Measurements from ENCODE around the gene COG5.

Gene COG5

GRCh38 chr7:107450970-107451369 lies 112.8 kb downstream of the COG5 start:
- Histone ChIP-seq H2BK12ac (ENCODE audit: low read length) (no peak overlapping the region), H3K79me2 (ENCODE audit: control insufficient read depth, insufficient read depth, low read length, poor library complexity) (no peaks in the 10 kb centered on the region), H3K79me1 (ENCODE audit: low read length) (no peaks in the 10 kb centered on the region), H2BK120ac (ENCODE audit: insufficient read depth, low read length, poor library complexity) (no peak overlapping the region), H4K8ac (ENCODE audit: low read depth, low read length) (no peak overlapping the region), H2AFZ (ENCODE audit: insufficient read depth, low read length, poor library complexity) (no peak overlapping the region), H3K9ac (ENCODE audit: low read length) (no peak overlapping the region), H3K27ac (ENCODE audit: low read depth, low read length) (no peak overlapping the region), H2AK5ac (ENCODE audit: low read length) (no peak overlapping the region), H3K9me3 (ENCODE audit: insufficient read depth, low read depth, low read length) (no peaks in the 10 kb centered on the region), H3K4me1 (ENCODE audit: control insufficient read depth in 1 of 2, insufficient read depth in 2 of 2, low read length in 2 of 2) (no peaks in the 10 kb centered on the region), H3K27me3 (ENCODE audit: insufficient read depth, low read length) (no peaks in the 10 kb centered on the region), H3K23ac (ENCODE audit: low read length) (no peak overlapping the region), H3K18ac (ENCODE audit: low read length) (no peak overlapping the region), H3K4ac (ENCODE audit: low read depth, low read length) (no peak overlapping the region), H2BK5ac (ENCODE audit: low read depth, low read length, poor library complexity) (no peak overlapping the region), H3K14ac (ENCODE audit: low read length) (no peak overlapping the region), H3K4me2 (ENCODE audit: low read length) (no peak overlapping the region), H3K4me3 (ENCODE audit: low read depth, low read length) (no peak overlapping the region), H3K36me3 (ENCODE audit: control insufficient read depth in 1 of 2, insufficient read depth in 2 of 2, low read length in 2 of 2) (no peaks in the 10 kb centered on the region), H4K91ac (ENCODE audit: low read depth, low read length) (no peak overlapping the region), H4K12ac (ENCODE audit: low read depth, low read length) (no peak overlapping the region)
- no CpG with 5 or more reads among the region's 1 CpG for WGBS (ENCODE audit: extremely low coverage, insufficient coverage, insufficient read length)
- no peak for DNase-seq

GRCh38 chr7:107446988-107447387 lies 116.7 kb downstream of the COG5 start:
- no CpG with 5 or more reads among the region's 1 CpG for WGBS (ENCODE audit: extremely low coverage, insufficient coverage, insufficient read length)
- H3K4ac ChIP-seq (ENCODE audit: low read depth, low read length), result no peak overlapping the region
- H3K79me2 ChIP-seq (ENCODE audit: control insufficient read depth, insufficient read depth, low read length, poor library complexity), result no peaks in the 10 kb centered on the region
- H3K4me3 ChIP-seq (ENCODE audit: low read depth, low read length), result no peak overlapping the region
- H3K9ac ChIP-seq (ENCODE audit: low read length), result no peak overlapping the region
- no peaks in the 10 kb centered on the region for H3K79me1 ChIP-seq (ENCODE audit: low read length)
- no peak overlapping the region for H2AK5ac ChIP-seq (ENCODE audit: low read length)
- H4K91ac ChIP-seq (ENCODE audit: low read depth, low read length), result no peak overlapping the region
- H4K8ac ChIP-seq (ENCODE audit: low read depth, low read length), result no peak overlapping the region
- no peak overlapping the region for H2BK12ac ChIP-seq (ENCODE audit: low read length)
- no peak overlapping the region for H2AFZ ChIP-seq (ENCODE audit: insufficient read depth, low read length, poor library complexity)
- H2BK5ac ChIP-seq (ENCODE audit: low read depth, low read length, poor library complexity), result no peak overlapping the region
- H3K14ac ChIP-seq (ENCODE audit: low read length), result no peak overlapping the region
- H3K4me1 ChIP-seq (ENCODE audit: control insufficient read depth in 1 of 2, insufficient read depth in 2 of 2, low read length in 2 of 2), result no peaks in the 10 kb centered on the region
- no peak overlapping the region for H3K18ac ChIP-seq (ENCODE audit: low read length)
- H4K12ac ChIP-seq (ENCODE audit: low read depth, low read length), result no peak overlapping the region
- no peak overlapping the region for H3K23ac ChIP-seq (ENCODE audit: low read length)
- no peaks in the 10 kb centered on the region for H3K27me3 ChIP-seq (ENCODE audit: insufficient read depth, low read length)
- no peak for DNase-seq
- no peaks in the 10 kb centered on the region for H3K36me3 ChIP-seq (ENCODE audit: control insufficient read depth in 1 of 2, insufficient read depth in 2 of 2, low read length in 2 of 2)
- H2BK120ac ChIP-seq (ENCODE audit: insufficient read depth, low read length, poor library complexity), result no peak overlapping the region
- no peaks in the 10 kb centered on the region for H3K9me3 ChIP-seq (ENCODE audit: insufficient read depth, low read depth, low read length)
- no peak overlapping the region for H3K27ac ChIP-seq (ENCODE audit: low read depth, low read length)
- H3K4me2 ChIP-seq (ENCODE audit: low read length), result no peak overlapping the region

GRCh38 chr7:107446531-107446930 lies 117.2 kb downstream of the COG5 start:
- H3K4ac ChIP-seq (ENCODE audit: low read depth, low read length), result no peak overlapping the region
- no peak overlapping the region for H2AFZ ChIP-seq (ENCODE audit: insufficient read depth, low read length, poor library complexity)
- H3K79me2 ChIP-seq (ENCODE audit: control insufficient read depth, insufficient read depth, low read length, poor library complexity), result no peaks in the 10 kb centered on the region
- no peak overlapping the region for H2BK12ac ChIP-seq (ENCODE audit: low read length)
- H3K18ac ChIP-seq (ENCODE audit: low read length), result no peak overlapping the region
- no peaks in the 10 kb centered on the region for H3K27me3 ChIP-seq (ENCODE audit: insufficient read depth, low read length)
- no peak overlapping the region for H3K27ac ChIP-seq (ENCODE audit: low read depth, low read length)
- no peaks in the 10 kb centered on the region for H3K36me3 ChIP-seq (ENCODE audit: control insufficient read depth in 1 of 2, insufficient read depth in 2 of 2, low read length in 2 of 2)
- H4K91ac ChIP-seq (ENCODE audit: low read depth, low read length), result no peak overlapping the region
- no peak overlapping the region for H4K8ac ChIP-seq (ENCODE audit: low read depth, low read length)
- H3K4me3 ChIP-seq (ENCODE audit: low read depth, low read length), result no peak overlapping the region
- H3K14ac ChIP-seq (ENCODE audit: low read length), result no peak overlapping the region
- no peak overlapping the region for H3K9ac ChIP-seq (ENCODE audit: low read length)
- H2BK5ac ChIP-seq (ENCODE audit: low read depth, low read length, poor library complexity), result no peak overlapping the region
- no peaks in the 10 kb centered on the region for H3K79me1 ChIP-seq (ENCODE audit: low read length)
- H4K12ac ChIP-seq (ENCODE audit: low read depth, low read length), result no peak overlapping the region
- no CpG with 5 or more reads among the region's 1 CpG for WGBS (ENCODE audit: extremely low coverage, insufficient coverage, insufficient read length)
- no peak overlapping the region for H3K4me2 ChIP-seq (ENCODE audit: low read length)
- H2BK120ac ChIP-seq (ENCODE audit: insufficient read depth, low read length, poor library complexity), result no peak overlapping the region
- no peak overlapping the region for H2AK5ac ChIP-seq (ENCODE audit: low read length)
- no peaks in the 10 kb centered on the region for H3K9me3 ChIP-seq (ENCODE audit: insufficient read depth, low read depth, low read length)
- no peaks in the 10 kb centered on the region for H3K4me1 ChIP-seq (ENCODE audit: control insufficient read depth in 1 of 2, insufficient read depth in 2 of 2, low read length in 2 of 2)
- DNase-seq, result no peak
- H3K23ac ChIP-seq (ENCODE audit: low read length), result no peak overlapping the region

- H3K14ac ChIP-seq (ENCODE audit: low read length), result no peak overlapping the region
- no peak overlapping the region for H2AFZ ChIP-seq (ENCODE audit: insufficient read depth, low read length, poor library complexity)
- no peak overlapping the region for H3K4ac ChIP-seq (ENCODE audit: low read depth, low read length)
- H2BK120ac ChIP-seq (ENCODE audit: insufficient read depth, low read length, poor library complexity), result no peak overlapping the region
- no peak for DNase-seq
- no CpG with 5 or more reads among the region's 1 CpG for WGBS (ENCODE audit: extremely low coverage, insufficient coverage, insufficient read length)
- H3K27ac ChIP-seq (ENCODE audit: low read depth, low read length), result no peak overlapping the region
- no peak overlapping the region for H3K4me2 ChIP-seq (ENCODE audit: low read length)
- H3K9me3 ChIP-seq (ENCODE audit: insufficient read depth, low read depth, low read length), result no peaks in the 10 kb centered on the region
- no peak overlapping the region for H2AK5ac ChIP-seq (ENCODE audit: low read length)
- H3K18ac ChIP-seq (ENCODE audit: low read length), result no peak overlapping the region
- H3K4me1 ChIP-seq (ENCODE audit: control insufficient read depth in 1 of 2, insufficient read depth in 2 of 2, low read length in 2 of 2), result no peaks in the 10 kb centered on the region
- H4K12ac ChIP-seq (ENCODE audit: low read depth, low read length), result no peak overlapping the region
- H2BK5ac ChIP-seq (ENCODE audit: low read depth, low read length, poor library complexity), result no peak overlapping the region
- H3K9ac ChIP-seq (ENCODE audit: low read length), result no peak overlapping the region
- H3K27me3 ChIP-seq (ENCODE audit: insufficient read depth, low read length), result no peaks in the 10 kb centered on the region
- H4K91ac ChIP-seq (ENCODE audit: low read depth, low read length), result no peak overlapping the region
- H3K4me3 ChIP-seq (ENCODE audit: low read depth, low read length), result no peak overlapping the region
- no peaks in the 10 kb centered on the region for H3K79me1 ChIP-seq (ENCODE audit: low read length)
- H2BK12ac ChIP-seq (ENCODE audit: low read length), result no peak overlapping the region
- H3K79me2 ChIP-seq (ENCODE audit: control insufficient read depth, insufficient read depth, low read length, poor library complexity), result no peaks in the 10 kb centered on the region
- no peak overlapping the region for H3K23ac ChIP-seq (ENCODE audit: low read length)
- H3K36me3 ChIP-seq (ENCODE audit: control insufficient read depth in 1 of 2, insufficient read depth in 2 of 2, low read length in 2 of 2), result no peaks in the 10 kb centered on the region
- H4K8ac ChIP-seq (ENCODE audit: low read depth, low read length), result no peak overlapping the region
These were observed 121.0 kb downstream of the COG5 start for GRCh38 chr7:107442678-107443077.
